ENCODE results near the gene CLDN6.
A peak's percentile ranks its signal among the peaks of the same experiment; 100 is the strongest.

The CLDN6 gene

GRCh38 chr16:3017344-3017743 is 639 bp downstream of the CLDN6 start:
- H3K27me3 ChIP-seq (ENCODE audit: control insufficient read depth, insufficient read depth, low read length): peaks cover 10% of the 10 kb centered on the region
- peaks cover 23% of the 10 kb centered on the region for H3K36me3 ChIP-seq (ENCODE audit: control insufficient read depth, low read depth, low read length)
- H3K27ac ChIP-seq (ENCODE audit: low read length): peak overlapping the region; percentile 85
- no peaks in the 10 kb centered on the region for H3K9me3 ChIP-seq (ENCODE audit: control insufficient read depth, low read depth, low read length)
- peaks cover 33% of the 10 kb centered on the region for H3K4me1 ChIP-seq (ENCODE audit: control insufficient read depth, low read depth, low read length)
- H3K9ac ChIP-seq (ENCODE audit: low read length): peak overlapping the region; percentile 92
- H3K4me3 ChIP-seq (ENCODE audit: low read length): peak overlapping the region; percentile 91

GRCh38 chr16:3015865-3016521 is 2.0 kb downstream of the CLDN6 start:
- no peak overlapping the region for H3K27ac ChIP-seq (ENCODE audit: low read length)
- no peak overlapping the region for H3K9ac ChIP-seq (ENCODE audit: low read length)

GRCh38 chr16:3014971-3015370 is 3.0 kb downstream of the CLDN6 start:
- no peaks in the 10 kb centered on the region for H3K9me3 ChIP-seq (ENCODE audit: control insufficient read depth, low read depth, low read length)
- H3K4me3 ChIP-seq (ENCODE audit: low read length): peak overlapping the region; percentile 6
- H3K27me3 ChIP-seq (ENCODE audit: control insufficient read depth, insufficient read depth, low read length): peaks cover 15% of the 10 kb centered on the region
- no peak overlapping the region for H3K27ac ChIP-seq (ENCODE audit: low read length)
- H3K9ac ChIP-seq (ENCODE audit: low read length): no peak overlapping the region
- peaks cover 34% of the 10 kb centered on the region for H3K4me1 ChIP-seq (ENCODE audit: control insufficient read depth, low read depth, low read length)
- H3K36me3 ChIP-seq (ENCODE audit: control insufficient read depth, low read depth, low read length): peaks cover 19% of the 10 kb centered on the region

More at GRCh38 chr16:3015865-3016521, 2.0 kb downstream of the CLDN6 start:
- Histone ChIP-seq H3K4me3 (ENCODE audit: low read length) (peak overlapping the region; percentile 11), H3K36me3 (ENCODE audit: control insufficient read depth, low read depth, low read length) (peaks cover 19% of the 10 kb centered on the region), H3K4me1 (ENCODE audit: control insufficient read depth, low read depth, low read length) (peaks cover 31% of the 10 kb centered on the region), H3K27me3 (ENCODE audit: control insufficient read depth, insufficient read depth, low read length) (peaks cover 15% of the 10 kb centered on the region), H3K9me3 (ENCODE audit: control insufficient read depth, low read depth, low read length) (no peaks in the 10 kb centered on the region)

- Histone ChIP-seq H3K27me3 (ENCODE audit: control insufficient read depth, insufficient read depth, low read length) (peaks cover 15% of the 10 kb centered on the region), H3K9ac (ENCODE audit: low read length) (no peak overlapping the region), H3K27ac (ENCODE audit: low read length) (no peak overlapping the region), H3K36me3 (ENCODE audit: control insufficient read depth, low read depth, low read length) (peaks cover 19% of the 10 kb centered on the region), H3K4me1 (ENCODE audit: control insufficient read depth, low read depth, low read length) (peaks cover 39% of the 10 kb centered on the region), H3K4me3 (ENCODE audit: low read length) (peak overlapping the region; percentile 6), H3K9me3 (ENCODE audit: control insufficient read depth, low read depth, low read length) (no peaks in the 10 kb centered on the region)
Observed at GRCh38 chr16:3013998-3014690, 3.8 kb downstream of the CLDN6 start.

- H3K9me3 ChIP-seq (ENCODE audit: control insufficient read depth, low read depth, low read length): no peaks in the 10 kb centered on the region
- no peak overlapping the region for H3K27ac ChIP-seq (ENCODE audit: low read length)
- peaks cover 45% of the 10 kb centered on the region for H3K4me1 ChIP-seq (ENCODE audit: control insufficient read depth, low read depth, low read length)
- no peak overlapping the region for H3K9ac ChIP-seq (ENCODE audit: low read length)
- H3K27me3 ChIP-seq (ENCODE audit: control insufficient read depth, insufficient read depth, low read length): peaks cover 14% of the 10 kb centered on the region
- H3K36me3 ChIP-seq (ENCODE audit: control insufficient read depth, low read depth, low read length): peaks cover 19% of the 10 kb centered on the region
- peak overlapping the region; percentile 51 for H3K4me3 ChIP-seq (ENCODE audit: low read length)
Observed at GRCh38 chr16:3013491-3013951, 4.5 kb downstream of the CLDN6 start.

- H3K9ac ChIP-seq (ENCODE audit: low read length): peak within 1 kb of the TSS; percentile 28
- H3K27me3 ChIP-seq (ENCODE audit: control insufficient read depth, insufficient read depth, low read length): peaks cover 11% of the 10 kb centered on the region
- peaks cover 19% of the 10 kb centered on the region for H3K36me3 ChIP-seq (ENCODE audit: control insufficient read depth, low read depth, low read length)
- peak within 1 kb of the TSS; percentile 51 for H3K4me3 ChIP-seq (ENCODE audit: low read length)
- peaks cover 45% of the 10 kb centered on the region for H3K4me1 ChIP-seq (ENCODE audit: control insufficient read depth, low read depth, low read length)
- no peaks in the 10 kb centered on the region for H3K9me3 ChIP-seq (ENCODE audit: control insufficient read depth, low read depth, low read length)
- no peak within 1 kb of the TSS for H3K27ac ChIP-seq (ENCODE audit: low read length)
Observed at GRCh38 chr16:3012828-3013420, 5.1 kb downstream of the CLDN6 start, which contains the start of gene CLDN9. Gene CLDN9, plus strand, starts transcription at chr16:3012923. Its CDS starts 440 bp downstream, at chr16:3013363.

GRCh38 chr16:3012246-3012645 is 5.7 kb downstream of the CLDN6 start:
- no peak overlapping the region for H3K27ac ChIP-seq (ENCODE audit: low read length)
- peaks cover 52% of the 10 kb centered on the region for H3K4me1 ChIP-seq (ENCODE audit: control insufficient read depth, low read depth, low read length)
- H3K36me3 ChIP-seq (ENCODE audit: control insufficient read depth, low read depth, low read length): peaks cover 19% of the 10 kb centered on the region
- peak overlapping the region; percentile 51 for H3K4me3 ChIP-seq (ENCODE audit: low read length)
- peak overlapping the region; percentile 28 for H3K9ac ChIP-seq (ENCODE audit: low read length)
- H3K9me3 ChIP-seq (ENCODE audit: control insufficient read depth, low read depth, low read length): no peaks in the 10 kb centered on the region
- H3K27me3 ChIP-seq (ENCODE audit: control insufficient read depth, insufficient read depth, low read length): peaks cover 11% of the 10 kb centered on the region

GRCh38 chr16:3010510-3010909 is 7.5 kb downstream of the CLDN6 start:
- Histone ChIP-seq H3K9ac (ENCODE audit: low read length) (no peak overlapping the region), H3K9me3 (ENCODE audit: control insufficient read depth, low read depth, low read length) (no peaks in the 10 kb centered on the region), H3K27me3 (ENCODE audit: control insufficient read depth, insufficient read depth, low read length) (peaks cover 11% of the 10 kb centered on the region), H3K27ac (ENCODE audit: low read length) (peak overlapping the region; percentile 47), H3K4me1 (ENCODE audit: control insufficient read depth, low read depth, low read length) (peaks cover 61% of the 10 kb centered on the region), H3K36me3 (ENCODE audit: control insufficient read depth, low read depth, low read length) (peaks cover 11% of the 10 kb centered on the region), H3K4me3 (ENCODE audit: low read length) (peak overlapping the region; percentile 42)

- peaks cover 4% of the 10 kb centered on the region for H3K36me3 ChIP-seq (ENCODE audit: control insufficient read depth, low read depth, low read length)
- H3K9ac ChIP-seq (ENCODE audit: low read length): peak overlapping the region; percentile 47
- no peaks in the 10 kb centered on the region for H3K9me3 ChIP-seq (ENCODE audit: control insufficient read depth, low read depth, low read length)
- H3K27me3 ChIP-seq (ENCODE audit: control insufficient read depth, insufficient read depth, low read length): peaks cover 11% of the 10 kb centered on the region
- H3K4me1 ChIP-seq (ENCODE audit: control insufficient read depth, low read depth, low read length): peaks cover 56% of the 10 kb centered on the region
- H3K4me3 ChIP-seq (ENCODE audit: low read length): peak overlapping the region; percentile 42
- peak overlapping the region; percentile 99 for H3K27ac ChIP-seq (ENCODE audit: low read length)
Observed at GRCh38 chr16:3009568-3010390, 8.2 kb downstream of the CLDN6 start.

GRCh38 chr16:3008690-3009037 is 9.3 kb downstream of the CLDN6 start:
- Histone ChIP-seq H3K4me3 (ENCODE audit: low read length) (peak overlapping the region; percentile 42), H3K36me3 (ENCODE audit: control insufficient read depth, low read depth, low read length) (no peaks in the 10 kb centered on the region), H3K9ac (ENCODE audit: low read length) (peak overlapping the region; percentile 47), H3K4me1 (ENCODE audit: control insufficient read depth, low read depth, low read length) (peaks cover 48% of the 10 kb centered on the region), H3K9me3 (ENCODE audit: control insufficient read depth, low read depth, low read length) (no peaks in the 10 kb centered on the region), H3K27me3 (ENCODE audit: control insufficient read depth, insufficient read depth, low read length) (peaks cover 11% of the 10 kb centered on the region), H3K27ac (ENCODE audit: low read length) (peak overlapping the region; percentile 99)
